CD4-positive, alpha-beta memory T cell (primary cell): ENCODE results near the gene PBX1. TPM values are rescaled to one million over a fixed set of nuclear protein-coding genes. Genes with fewer than 3 reads are reported as not detected.

ENCODE experiments used
- CTCF ChIA-PET: fragments of 350-600 bp; sonication (Branson Sonifier 250); formaldehyde crosslinking; loops from one replicate; lab custom pipeline; 2021; ENCODE audit warnings: inconsistent platforms; ENCODE audit not compliant: partially characterized antibody; lab: Charles Lee
- POLR2A ChIA-PET: fragments of 350-600 bp; sonication (Branson Sonifier 250); formaldehyde crosslinking; loops from one replicate; lab custom pipeline; 2021; ENCODE audit not compliant: partially characterized antibody; lab: Charles Lee
- DNase-seq, 5 donors: peaks; one replicate each; pipeline versions ENCODE4 v3.0.0 to v3.0.0-alpha.2; 2020 to 2022; ENCODE audit warnings: mixed read lengths in 1 of 5
- H3K27ac ChIP-seq: one replicate; pipeline ENCODE4 v1.7.0; 2013; ENCODE audit warnings: low read depth, low read length
- H3K27me3 ChIP-seq: 2 replicates; pipeline ENCODE4 v1.7.0; 2013; ENCODE audit warnings: mild to moderate bottlenecking, low read length, moderate library complexity; ENCODE audit not compliant: insufficient read depth
- H3K36me3 ChIP-seq: 2 replicates; pipeline ENCODE4 v1.7.0; 2013; ENCODE audit warnings: mild to moderate bottlenecking, low read length, moderate library complexity; ENCODE audit not compliant: insufficient read depth
- H3K4me1 ChIP-seq: 2 replicates; pipeline ENCODE4 v1.7.0; 2013; ENCODE audit warnings: mild to moderate bottlenecking, low read length, moderate library complexity; ENCODE audit not compliant: insufficient read depth
- H3K4me3 ChIP-seq, 2 donors: one replicate each; pipeline ENCODE4 v1.7.0; 2013; ENCODE audit warnings: low read length in 2 of 2, mild to moderate bottlenecking in 1 of 2
- H3K9me3 ChIP-seq, 2 donors: one replicate each; pipeline ENCODE4 v1.7.0; 2013; ENCODE audit warnings: low read length in 2 of 2, control low read depth in 1 of 2; ENCODE audit not compliant: control insufficient read depth in 1 of 2
- H3K27ac Mint-ChIP-seq, 7 donors: one replicate each; pipeline ENCODE4 v1.8.0; 2020 to 2021; ENCODE audit warnings: mixed read lengths in 7 of 7, mild to moderate bottlenecking in 6 of 7, inconsistent platforms in 3 of 7, moderate library complexity in 3 of 7
- H3K27me3 Mint-ChIP-seq, 2 donors: one replicate each; pipeline ENCODE4 v1.8.0; 2020 to 2021; ENCODE audit warnings: mixed read lengths in 2 of 2
- H3K36me3 Mint-ChIP-seq, 2 donors: one replicate each; pipeline ENCODE4 v1.8.0; 2020 to 2021; ENCODE audit warnings: mixed read lengths in 2 of 2, inconsistent platforms in 1 of 2, mild to moderate bottlenecking in 1 of 2
- H3K4me1 Mint-ChIP-seq, 4 donors: one replicate each; pipeline ENCODE4 v1.8.0; 2020 to 2021; ENCODE audit warnings: mixed read lengths in 4 of 4, mild to moderate bottlenecking in 1 of 4
- H3K4me3 Mint-ChIP-seq, 8 donors: one replicate each; pipeline ENCODE4 v1.8.0; 2020 to 2021; ENCODE audit warnings: mixed read lengths in 8 of 8, mild to moderate bottlenecking in 7 of 8, moderate library complexity in 6 of 8, inconsistent platforms in 3 of 8
- H3K9me3 Mint-ChIP-seq, 8 donors: one replicate each; pipeline ENCODE4 v1.8.0; 2020 to 2021; ENCODE audit warnings: mixed read lengths in 8 of 8, mild to moderate bottlenecking in 5 of 8, inconsistent platforms in 3 of 8, moderate library complexity in 1 of 8
- intact Hi-C: fragments of 100-400 bp; cut with micrococcal nuclease; formaldehyde crosslinking; loops from one replicate; pipeline ENCODE4 v1.15.1; 2023
- polyA plus RNA-seq, 2 donors: library from polyadenylated mRNA; unstranded; fragments of 300-500 nt; fragmentation: Illumina TruSeq; gene quantifications; one replicate each; pipeline ENCODE4 v1.2.3, GENCODE V29; 2021
- total RNA-seq, 2 experiments: library from RNA; stranded (reverse); gene quantifications; one replicate each; pipeline ENCODE4 v1.2.3, GENCODE V29; 2021

Gene PBX1
- total and polyA plus RNA-seq, 4 experiments from 2014 or later = 0.06 to 0.70 (median 0.53) TPM; not detected in 1

DNA sequence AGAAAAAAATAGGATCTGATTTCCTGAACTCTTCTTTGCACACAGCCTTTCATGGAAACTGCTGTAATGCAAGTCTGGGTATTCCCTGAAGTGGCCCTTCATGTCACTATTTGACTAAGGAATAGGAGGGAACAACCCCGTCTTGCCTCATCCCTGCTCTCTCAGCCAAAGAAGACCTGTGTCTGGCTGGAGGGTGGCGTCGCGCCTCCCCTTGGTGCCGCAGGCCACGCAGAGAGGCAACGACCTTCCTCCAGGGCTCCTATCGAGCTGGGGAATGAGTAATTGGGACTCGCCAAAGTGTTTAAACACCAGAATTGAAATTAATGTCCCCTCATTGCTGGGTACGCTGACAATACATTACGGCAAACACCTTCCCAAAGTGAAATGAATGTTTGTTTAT is 129.8 kb downstream of the PBX1 start:
- H3K36me3 Mint-ChIP-seq = no peaks in the 10 kb centered on the region
- H3K27ac Mint-ChIP-seq = no peak overlapping the region
- ChIA-PET POLR2A (no interaction called here), CTCF (no interaction called here)
- no peak overlapping the region for H3K4me3 Mint-ChIP-seq
- intact Hi-C loops = no loop called here
- DNase-seq = no peak
- H3K9me3 ChIP-seq = no peaks in the 10 kb centered on the region
- no peaks in the 10 kb centered on the region for H3K4me1 Mint-ChIP-seq
- no peaks in the 10 kb centered on the region for H3K4me1 ChIP-seq
- H3K27me3 Mint-ChIP-seq = no peaks in the 10 kb centered on the region
- no peaks in the 10 kb centered on the region for H3K36me3 ChIP-seq
- no peak overlapping the region for H3K27ac ChIP-seq
- peaks cover 0 to 6% (median under 1%) of the 10 kb centered on the region in 8 donors for H3K9me3 Mint-ChIP-seq
- no peak overlapping the region for H3K4me3 ChIP-seq
- no peaks in the 10 kb centered on the region for H3K27me3 ChIP-seq

DNA sequence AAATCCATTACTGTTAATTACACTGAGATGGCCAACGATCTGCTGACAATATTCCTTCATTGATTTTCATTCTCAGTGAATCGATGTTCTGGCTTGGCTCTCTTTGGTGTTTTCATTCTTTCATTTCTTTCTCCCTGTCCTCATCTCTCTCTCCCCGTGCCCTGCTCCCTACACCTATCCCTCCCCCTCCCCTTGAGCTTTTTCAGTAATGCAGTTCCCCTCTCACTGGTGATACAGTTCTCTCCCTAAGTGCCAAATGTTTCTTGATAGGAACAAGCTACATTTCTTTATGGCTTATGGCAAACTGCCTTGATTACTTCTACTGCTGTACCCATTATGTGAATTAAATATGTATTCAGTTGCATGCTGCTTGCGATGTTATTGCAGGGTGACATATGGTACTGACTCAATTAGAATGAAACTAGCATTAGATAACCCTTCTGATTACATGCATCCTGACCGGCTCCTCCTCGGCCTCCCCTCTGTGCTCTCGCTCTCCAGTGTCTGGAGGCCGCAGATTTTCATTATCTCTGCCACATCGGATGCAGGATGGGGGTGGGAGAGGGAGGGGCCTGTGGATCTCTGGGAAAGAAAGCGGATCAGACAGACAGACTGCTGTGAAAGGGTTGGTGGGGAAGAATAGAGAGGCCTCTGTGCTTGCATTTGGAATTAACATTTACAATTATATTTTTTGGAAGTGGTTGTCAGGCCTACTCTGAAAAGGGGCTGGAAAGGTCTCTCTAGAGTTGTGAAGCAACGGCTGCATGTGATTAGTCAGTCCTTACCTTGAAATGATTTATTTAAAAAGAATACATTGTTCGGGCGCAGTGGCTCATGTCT is 130.9 kb downstream of the PBX1 start:
- CTCF ChIA-PET = interaction anchor here (0.9 kb wide), 1 partner anchor 97 kb away, joined by 3 read pairs; no protein-coding TSS in a partner anchor
- DNase-seq = no peak
- intact Hi-C loops = no loop called here
- no peaks in the 10 kb centered on the region for H3K36me3 ChIP-seq
- no peaks in the 10 kb centered on the region for H3K4me1 ChIP-seq
- no peak overlapping the region for H3K4me3 Mint-ChIP-seq
- no peaks in the 10 kb centered on the region for H3K36me3 Mint-ChIP-seq
- no peaks in the 10 kb centered on the region for H3K9me3 ChIP-seq
- no peak overlapping the region for H3K27ac Mint-ChIP-seq
- no peak overlapping the region for H3K27ac ChIP-seq
- no peaks in the 10 kb centered on the region for H3K4me1 Mint-ChIP-seq
- H3K4me3 ChIP-seq = no peak overlapping the region
- no peaks in the 10 kb centered on the region for H3K27me3 Mint-ChIP-seq
- peaks cover 0 to 6% (median under 1%) of the 10 kb centered on the region in 8 donors for H3K9me3 Mint-ChIP-seq
- POLR2A ChIA-PET = no interaction called here
- H3K27me3 ChIP-seq = no peaks in the 10 kb centered on the region

DNA sequence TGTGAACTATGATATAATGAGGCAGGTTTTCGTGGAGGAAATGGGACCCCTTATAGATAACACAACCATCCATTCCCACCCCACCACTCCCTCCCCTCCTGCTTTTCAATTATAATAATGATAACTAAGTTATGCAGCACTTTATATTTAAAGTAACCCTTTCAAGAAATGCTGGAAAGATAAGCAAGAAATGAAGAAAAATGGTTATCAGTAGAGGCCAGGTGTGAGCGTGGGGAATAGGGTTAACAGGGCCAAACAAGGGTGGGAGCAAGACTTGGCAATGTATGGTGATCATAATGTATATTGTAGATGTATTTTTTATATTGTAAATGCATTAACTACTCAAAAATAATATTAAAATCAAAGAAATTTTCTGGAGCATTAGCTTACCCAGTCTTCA is 133.4 kb downstream of the PBX1 start:
- Histone ChIP-seq H3K27me3 (no peaks in the 10 kb centered on the region), H3K36me3 (no peaks in the 10 kb centered on the region), H3K9me3 (no peaks in the 10 kb centered on the region), H3K4me3 (no peak overlapping the region), H3K27ac (no peak overlapping the region), H3K4me1 (no peaks in the 10 kb centered on the region)
- intact Hi-C loops = no loop called here
- H3K27me3 Mint-ChIP-seq = no peaks in the 10 kb centered on the region
- H3K27ac Mint-ChIP-seq = no peak overlapping the region
- no peak for DNase-seq
- no peaks in the 10 kb centered on the region for H3K4me1 Mint-ChIP-seq
- peaks cover 0 to 3% (median 0%) of the 10 kb centered on the region in 8 donors for H3K9me3 Mint-ChIP-seq
- no peak overlapping the region for H3K4me3 Mint-ChIP-seq
- ChIA-PET POLR2A (no interaction called here), CTCF (no interaction called here)
- no peaks in the 10 kb centered on the region for H3K36me3 Mint-ChIP-seq

DNA sequence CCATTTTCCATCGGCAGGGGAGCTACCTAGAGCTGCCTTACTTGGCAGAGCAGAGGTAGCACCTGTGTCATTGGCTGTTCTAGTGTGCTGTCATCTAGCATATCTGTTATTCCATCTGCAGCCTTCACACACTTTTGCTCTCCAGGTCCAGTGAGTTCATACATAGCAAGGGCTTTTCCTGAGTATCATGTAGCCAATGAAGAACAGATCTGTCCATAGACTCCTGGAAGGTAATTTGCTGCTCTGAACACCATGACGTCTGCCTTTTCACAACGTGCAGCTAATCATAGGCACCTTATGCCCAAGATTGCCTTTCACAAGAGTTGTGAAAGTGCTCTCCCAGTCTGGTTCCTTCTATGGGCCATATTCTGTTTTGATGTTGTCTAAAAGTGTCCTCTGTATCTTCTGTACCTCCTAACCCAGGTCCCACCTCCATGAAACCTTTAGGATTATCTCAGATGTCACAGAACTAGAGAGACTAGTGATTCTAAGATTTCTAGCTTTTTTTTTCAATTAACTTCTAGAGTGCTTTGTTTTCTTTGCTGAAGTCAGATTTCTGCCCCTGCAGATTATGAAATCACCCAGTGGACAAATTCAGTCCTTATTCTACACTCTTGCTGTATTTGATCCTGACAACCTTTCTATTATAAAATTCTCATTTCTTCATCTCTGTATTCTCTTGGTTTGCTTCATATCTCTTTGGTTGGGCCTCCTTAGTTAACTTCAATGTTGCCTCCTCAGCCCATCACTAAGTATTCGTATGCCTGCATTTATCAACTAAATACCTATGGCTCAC is 134.8 kb downstream of the PBX1 start:
- H3K9me3 Mint-ChIP-seq = peaks cover 0 to 1% (median 0%) of the 10 kb centered on the region in 8 donors
- H3K27ac ChIP-seq = no peak overlapping the region
- no peak overlapping the region for H3K4me3 ChIP-seq
- H3K9me3 ChIP-seq = no peaks in the 10 kb centered on the region
- H3K27ac Mint-ChIP-seq = no peak overlapping the region
- H3K36me3 ChIP-seq = no peaks in the 10 kb centered on the region
- intact Hi-C loops = no loop called here
- no peaks in the 10 kb centered on the region for H3K36me3 Mint-ChIP-seq
- H3K27me3 Mint-ChIP-seq = no peaks in the 10 kb centered on the region
- H3K27me3 ChIP-seq = no peaks in the 10 kb centered on the region
- no peak for DNase-seq
- no peaks in the 10 kb centered on the region for H3K4me1 Mint-ChIP-seq
- POLR2A ChIA-PET = no interaction called here
- no peaks in the 10 kb centered on the region for H3K4me1 ChIP-seq
- no peak overlapping the region for H3K4me3 Mint-ChIP-seq
- CTCF ChIA-PET = no interaction called here

DNA sequence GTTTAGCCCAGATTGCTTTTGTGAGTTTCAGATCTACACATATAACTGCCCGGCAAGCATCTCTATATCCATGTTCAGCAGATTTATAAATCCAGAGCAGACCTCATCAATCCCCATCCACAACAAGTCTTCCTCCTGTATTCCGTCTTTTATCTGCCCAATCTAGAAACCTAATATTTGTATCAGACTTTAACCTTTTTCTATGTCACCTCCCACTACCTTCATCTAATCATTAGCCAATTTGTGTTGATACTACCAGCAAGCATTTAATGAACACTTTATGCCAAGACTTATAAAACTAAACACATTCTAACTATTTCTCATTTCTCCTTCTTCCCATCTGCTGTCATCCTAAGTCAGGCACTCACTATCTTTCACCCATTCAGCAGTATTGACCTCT is 135.5 kb downstream of the PBX1 start:
- Mint-ChIP-seq H3K4me1 (no peaks in the 10 kb centered on the region), H3K9me3 (peaks cover 0 to 3% (median 0%) of the 10 kb centered on the region in 8 donors), H3K27ac (no peak overlapping the region), H3K4me3 (no peak overlapping the region), H3K27me3 (no peaks in the 10 kb centered on the region), H3K36me3 (no peaks in the 10 kb centered on the region)
- Histone ChIP-seq H3K9me3 (no peaks in the 10 kb centered on the region), H3K36me3 (no peaks in the 10 kb centered on the region), H3K4me3 (no peak overlapping the region), H3K4me1 (no peaks in the 10 kb centered on the region), H3K27me3 (no peaks in the 10 kb centered on the region), H3K27ac (no peak overlapping the region)
- no peak for DNase-seq
- POLR2A ChIA-PET = no interaction called here
- CTCF ChIA-PET = no interaction called here
- intact Hi-C loops = no loop called here

DNA sequence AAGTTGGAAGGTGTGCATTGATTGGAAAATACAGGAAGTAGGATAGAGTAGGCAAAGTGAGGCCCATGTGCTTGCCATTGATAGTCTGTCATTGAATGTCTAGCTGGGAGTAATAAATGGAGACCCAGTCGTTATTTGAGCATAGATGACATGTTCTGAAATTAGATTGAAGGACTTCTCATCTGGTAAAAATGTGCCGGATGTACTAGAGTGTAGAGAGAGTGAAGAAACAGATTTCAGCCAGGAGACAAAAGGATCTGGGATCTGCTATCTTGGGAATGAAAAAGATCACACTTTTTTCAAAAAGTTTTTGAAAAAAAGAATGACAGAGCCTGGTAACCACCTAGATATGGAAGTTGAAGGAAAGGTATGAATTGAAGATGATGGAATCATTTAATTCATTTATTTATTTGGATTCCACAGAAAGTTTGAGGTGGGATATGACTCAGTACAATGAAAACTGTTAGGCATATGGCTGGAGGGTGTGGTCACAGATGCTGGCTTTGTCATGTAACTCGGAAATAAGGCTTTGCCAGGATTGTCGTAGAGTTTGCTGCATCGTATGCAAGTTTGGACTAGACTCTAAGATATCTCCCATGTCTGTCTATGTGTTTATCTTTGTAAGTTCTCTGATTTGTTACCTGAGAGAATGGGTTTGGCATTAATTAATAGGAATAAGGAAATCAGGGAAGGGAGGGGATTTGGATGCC is 137.1 kb downstream of the PBX1 start:
- Mint-ChIP-seq H3K4me3 (no peak overlapping the region), H3K9me3 (peaks cover 0 to 5% (median 0%) of the 10 kb centered on the region in 8 donors), H3K36me3 (no peaks in the 10 kb centered on the region), H3K4me1 (no peaks in the 10 kb centered on the region), H3K27ac (no peak overlapping the region), H3K27me3 (no peaks in the 10 kb centered on the region)
- ChIA-PET CTCF (no interaction called here), POLR2A (no interaction called here)
- Histone ChIP-seq H3K27ac (no peak overlapping the region), H3K27me3 (no peaks in the 10 kb centered on the region), H3K4me3 (no peak overlapping the region), H3K9me3 (no peaks in the 10 kb centered on the region), H3K36me3 (no peaks in the 10 kb centered on the region), H3K4me1 (no peaks in the 10 kb centered on the region)
- intact Hi-C loops = no loop called here
- DNase-seq = no peak
